Spleen (tissue), 11 donors: ENCODE results near the gene NLRP6. TPM values are rescaled to one million over a fixed set of nuclear protein-coding genes. Genes with fewer than 3 reads are reported as not detected.
A peak's percentile ranks its signal among the peaks of the same experiment; 100 is the strongest.
"Not testable (repeated sequence)": the region's sequence is repeated elsewhere in the genome, so short reads cannot be mapped to it uniquely, and the experiment has no call there.

Experiments
- DNase-seq: peaks from one replicate; pipeline ENCODE4 v3.0.0-alpha.2; 2020
- H3K27ac ChIP-seq, 8 donors: fragments of 200-600 bp; sonication (generic) in 7 of 8; 1 replicate in 4 of 8; 2 replicates in 4 of 8; pipeline versions ENCODE4 v1.5.0 to v1.8.0; 2016 to 2021; ENCODE audit warnings: inconsistent platforms in 4 of 8, mild to moderate bottlenecking in 4 of 8, moderate library complexity in 1 of 8
- H3K27me3 ChIP-seq, 7 donors: fragments of 200-600 bp; sonication (generic) in 6 of 7; replicated peaks in 1 of 7; 1 replicate in 4 of 7; 2 replicates in 3 of 7; pipeline versions ENCODE4 v1.5.0 to v1.8.0; 2016 to 2021; ENCODE audit warnings: inconsistent platforms in 3 of 7, mild to moderate bottlenecking in 1 of 7
- H3K36me3 ChIP-seq, 6 donors: fragments of 200-600 bp; sonication (generic) in 5 of 6; 1 replicate in 4 of 6; 2 replicates in 2 of 6; pipeline versions ENCODE4 v1.5.0 to v1.8.0; 2016 to 2021; ENCODE audit warnings: inconsistent platforms in 2 of 6
- H3K4me1 ChIP-seq, 6 donors: fragments of 200-600 bp; sonication (generic) in 5 of 6; 1 replicate in 3 of 6; 2 replicates in 3 of 6; pipeline versions ENCODE4 v1.5.0 to v1.8.0; 2016 to 2021; ENCODE audit warnings: inconsistent platforms in 3 of 6
- H3K4me3 ChIP-seq, 8 donors: fragments of 200-600 bp; sonication (generic) in 7 of 8; 1 replicate in 4 of 8; 2 replicates in 4 of 8; pipeline versions ENCODE4 v1.5.0 to v1.8.0; 2016 to 2021; ENCODE audit warnings: inconsistent platforms in 4 of 8, mild to moderate bottlenecking in 4 of 8, moderate library complexity in 2 of 8
- H3K9me3 ChIP-seq, 8 donors: fragments of 200-600 bp; sonication (generic) in 7 of 8; 1 replicate in 4 of 8; 2 replicates in 4 of 8; pipeline versions ENCODE4 v1.5.0 to v1.8.0; 2016 to 2021; ENCODE audit warnings: inconsistent platforms in 4 of 8
- CTCF ChIP-seq, 11 experiments: fragments of 200-600 bp in 7 of 11; fragments of 450-650 bp in 4 of 11; sonication (generic) in 4 of 11; IDR thresholded peaks in 8 of 11; conservative IDR thresholded peaks in 3 of 11; 1 replicate in 7 of 11; 2 replicates in 4 of 11; pipeline versions ENCODE4 v1.4.0 to v1.8.0; 2016 to 2021; ENCODE audit warnings: antibody characterized with exemption in 11 of 11, inconsistent platforms in 4 of 11, mild to moderate bottlenecking in 1 of 11
- POLR2A ChIP-seq, 3 donors: fragments of 450-650 bp; IDR thresholded peaks; one replicate each; pipeline ENCODE4 v1.5.1; 2017; ENCODE audit warnings: antibody characterized with exemption in 3 of 3, mild to moderate bottlenecking in 1 of 3
- POLR2AphosphoS5 ChIP-seq, 3 donors: sonication (generic); formaldehyde crosslinking; IDR thresholded peaks; one replicate each; pipeline ENCODE4 v1.5.1; 2017; ENCODE audit warnings: antibody characterized with exemption in 3 of 3
- WGBS, 5 donors: extraction: QIAGEN DNeasy Blood & Tissue Kit in 3 of 5; methylation state at CpG; one replicate each; pipeline versions ENCODE4 v1.1.5 to v1.1.7; 2013 to 2018; 5-methylcytosine and 5-hydroxymethylcytosine counted together
- intact Hi-C: fragments of 100-400 bp; cut with DNase I; formaldehyde crosslinking; loops from one replicate; pipeline ENCODE4 v1.15.0; 2023; ENCODE audit warnings: low total_unique reads
- polyA plus RNA-seq, 3 donors: library from polyadenylated mRNA; stranded (reverse); fragments of 200-250 nt; gene quantifications; one replicate each; pipeline ENCODE4 v1.2.1, GENCODE V29; 2013
- total RNA-seq, 7 donors: library from RNA; depleted of rRNA in 3 of 7; stranded (reverse); fragments of >200 nt in 3 of 7; fragmentation: NEBNext Ultra II Directional in 4 of 7; extraction: Animal tissue kit (Norgen Biotek cat#: 25700) in 4 of 7; gene quantifications; one replicate each; pipeline versions ENCODE4 v1.1.0 to v1.2.1, GENCODE V29; 2016 to 2021
- donor health status: healthy with polysubstance abuse.
- donor health status: DM: no; HTN: no; CAD: no; lungs with moderate emphysema.
- donor health status: DM: no; HTN: no; CAD: no.
- donor health status: Bipolar disorder and iron deficiency.
- donor health status: healthy.
- donor health status: DM: no; HTN: no; CAD: no.
- donor health status: DM: yes; HTN: yes; CAD: no.

The NLRP6 gene
- total and polyA plus RNA-seq, 10 donors: 0.15 to 30.9 (median 5.8) TPM

GRCh38 chr11:330694-331357 is 52.6 kb downstream of the NLRP6 start:
- peaks cover 0 to 19% (median 0%) of the 10 kb centered on the region in 6 donors for H3K36me3 ChIP-seq
- H3K27ac ChIP-seq: peak overlapping the region in 5 of 8 donors; percentile 12 to 99 (median 97)
- DNase-seq: peak; percentile 85
- TF ChIP-seq POLR2A (IDR thresholded peaks at IDR 0.05) (no peak), CTCF (IDR thresholded peaks at IDR 0.05 in 8 of 11, conservative IDR thresholded peaks at IDR 0.05 in 3 of 11) (no peak), POLR2AphosphoS5 (IDR thresholded peaks at IDR 0.05) (peak in 2 of 3 donors; percentile 53 to 60)
- H3K4me3 ChIP-seq: peak overlapping the region in 1 of 8 donors; percentile 22
- H3K4me1 ChIP-seq: peaks cover 37 to 80% (median 65%) of the 10 kb centered on the region in 6 donors
- H3K9me3 ChIP-seq: no peaks in the 10 kb centered on the region
- intact Hi-C loops: no loop called here
- 68 to 78% (median 68%) methylated on average over 27 to 34 of the region's 34 CpGs for WGBS, 5 donors
- no peaks in the 10 kb centered on the region for H3K27me3 ChIP-seq

GRCh38 chr11:331358-332060 is 53.3 kb downstream of the NLRP6 start:
- no peaks in the 10 kb centered on the region for H3K27me3 ChIP-seq
- TF ChIP-seq CTCF (IDR thresholded peaks at IDR 0.05 in 8 of 11, conservative IDR thresholded peaks at IDR 0.05 in 3 of 11) (no peak), POLR2AphosphoS5 (IDR thresholded peaks at IDR 0.05) (peak in 2 of 3 donors; percentile 6 to 12), POLR2A (IDR thresholded peaks at IDR 0.05) (no peak)
- intact Hi-C loops: no loop called here
- peak overlapping the region in 1 of 8 donors; percentile 22 for H3K4me3 ChIP-seq
- peak overlapping the region in 4 of 8 donors; percentile 41 to 99 (median 98) for H3K27ac ChIP-seq
- H3K36me3 ChIP-seq: peaks cover 0 to 19% (median 0%) of the 10 kb centered on the region in 6 donors
- peaks cover 35 to 80% (median 65%) of the 10 kb centered on the region in 6 donors for H3K4me1 ChIP-seq
- peak; percentile 77 for DNase-seq
- no peaks in the 10 kb centered on the region for H3K9me3 ChIP-seq
- 71 to 80% (median 77%) methylated on average over 18 to 19 of the region's 19 CpGs for WGBS, 5 donors

- Histone ChIP-seq H3K27ac (no peak overlapping the region), H3K9me3 (no peaks in the 10 kb centered on the region), H3K36me3 (peaks cover 0 to 19% (median 0%) of the 10 kb centered on the region in 6 donors), H3K4me3 (no peak overlapping the region), H3K27me3 (no peaks in the 10 kb centered on the region), H3K4me1 (peaks cover 24 to 78% (median 59%) of the 10 kb centered on the region in 6 donors)
- WGBS, 5 donors: 78 to 80% (median 79%) methylated on average over 22 to 23 of the region's 23 CpGs
- TF ChIP-seq CTCF (IDR thresholded peaks at IDR 0.05 in 8 of 11, conservative IDR thresholded peaks at IDR 0.05 in 3 of 11) (no peak), POLR2AphosphoS5 (IDR thresholded peaks at IDR 0.05) (no peak), POLR2A (IDR thresholded peaks at IDR 0.05) (no peak)
- intact Hi-C loops: no loop called here
- no peak for DNase-seq
These were observed 54.7 kb downstream of the NLRP6 start for GRCh38 chr11:332651-333480.

- 83 to 94% (median 89%) methylated on average over 17 of the region's 17 CpGs for WGBS, 5 donors
These were observed 55.5 kb downstream of the NLRP6 start for GRCh38 chr11:333616-334263.

More at GRCh38 chr11:333616-334263, 55.5 kb downstream of the NLRP6 start:
- intact Hi-C loops, H3K4me3 ChIP-seq, H3K9me3 ChIP-seq, H3K27me3 ChIP-seq: not testable (repeated sequence)
- peak overlapping the region in 3 of 8 donors; percentile 17 to 75 (median 74) for H3K27ac ChIP-seq
- H3K36me3 ChIP-seq: peaks cover 0 to 19% (median 0%) of the 10 kb centered on the region in 6 donors
- peaks cover 21 to 69% (median 51%) of the 10 kb centered on the region in 6 donors for H3K4me1 ChIP-seq
- peak; percentile 38 for DNase-seq
